HEK293T (cell line): ENCODE measurements around the gene ABHD11.

Experiments used
- CTCF ChIA-PET: fragments of 350-600 bp; formaldehyde crosslinking; extraction: SDS; loops from one replicate; lab custom pipeline; 2021; ENCODE audit warnings: antibody characterized with exemption, inconsistent platforms; lab: Yijun Ruan, JAX
- POLR2A ChIA-PET: fragments of 350-600 bp; formaldehyde crosslinking; extraction: SDS; loops from one replicate; lab custom pipeline; 2020; ENCODE audit warnings: antibody characterized with exemption, inconsistent platforms; lab: Yijun Ruan, JAX
- DNase-seq: peaks from one replicate; pipeline ENCODE4 v3.0.0; 2012; ENCODE audit warnings: mixed read lengths; ENCODE audit errors: extremely low spot score
- ARNT ChIP-seq: fragments of 450-650 bp; IDR thresholded peaks from 2 replicates; pipeline ENCODE4 v1.6.1; 2017; ENCODE audit warnings: mild to moderate bottlenecking
- BHLHE40 ChIP-seq: fragments of 450-650 bp; IDR thresholded peaks from 2 replicates; pipeline ENCODE4 v1.6.1; 2016; ENCODE audit warnings: mild to moderate bottlenecking, moderate library complexity, borderline replicate concordance
- CTBP1 ChIP-seq: fragments of 450-650 bp; IDR thresholded peaks from 2 replicates; pipeline ENCODE4 v1.6.1; 2016; ENCODE audit warnings: borderline replicate concordance
- ELF4 ChIP-seq: fragments of 450-650 bp; IDR thresholded peaks from 2 replicates; pipeline ENCODE4 v1.6.1; 2017; ENCODE audit warnings: antibody characterized with exemption
- FOXA1 ChIP-seq: fragments of 450-650 bp; IDR thresholded peaks from 2 replicates; pipeline ENCODE4 v1.6.1; 2016; ENCODE audit warnings: mild to moderate bottlenecking
- FOXK2 ChIP-seq: fragments of 450-650 bp; IDR thresholded peaks from 2 replicates; pipeline ENCODE4 v1.6.1; 2016; ENCODE audit warnings: mild to moderate bottlenecking
- FOXM1 ChIP-seq: fragments of 450-650 bp; IDR thresholded peaks from 2 replicates; pipeline ENCODE4 v1.6.1; 2017; ENCODE audit warnings: mild to moderate bottlenecking, borderline replicate concordance
- HDGF ChIP-seq: fragments of 450-650 bp; IDR thresholded peaks from 2 replicates; pipeline ENCODE4 v1.6.1; 2017; ENCODE audit warnings: antibody characterized with exemption, borderline replicate concordance
- L3MBTL2 ChIP-seq: fragments of 450-650 bp; conservative IDR thresholded peaks from 2 replicates; pipeline ENCODE4 v1.6.1; 2016; ENCODE audit warnings: mild to moderate bottlenecking
- LEF1 ChIP-seq: fragments of 450-650 bp; IDR thresholded peaks from 2 replicates; pipeline ENCODE4 v1.6.1; 2017; ENCODE audit warnings: mild to moderate bottlenecking, borderline replicate concordance
- NFRKB ChIP-seq: fragments of 450-650 bp; IDR thresholded peaks from 2 replicates; pipeline ENCODE4 v1.6.1; 2016; ENCODE audit warnings: mild to moderate bottlenecking, moderate library complexity
- PKNOX1 ChIP-seq: fragments of 450-650 bp; IDR thresholded peaks from 2 replicates; pipeline ENCODE4 v1.6.1; 2016
- SP1 ChIP-seq: fragments of 450-650 bp; IDR thresholded peaks from 2 replicates; pipeline ENCODE4 v1.6.1; 2017
- SUZ12 ChIP-seq: fragments of 450-650 bp; IDR thresholded peaks from 2 replicates; pipeline ENCODE4 v1.6.1; 2016; ENCODE audit warnings: mild to moderate bottlenecking
- TARDBP ChIP-seq: fragments of 450-650 bp; IDR thresholded peaks from 2 replicates; pipeline ENCODE4 v1.6.1; 2016
- ZNF384 ChIP-seq: fragments of 450-650 bp; IDR thresholded peaks from 2 replicates; pipeline ENCODE4 v1.6.1; 2016

ABHD11 gene

GRCh38 chr7:73742753-73743641, 4.4 kb upstream of the ABHD11 start:
- no peak for DNase-seq
- TF ChIP-seq ZNF384 (no peak), FOXA1 (no peak), BHLHE40 (no peak), FOXM1 (no peak), HDGF (no peak), ARNT (no peak), ELF4 (no peak), FOXK2 (no peak), SUZ12 (no peak), SP1 (no peak), CTBP1 (no peak), PKNOX1 (no peak), L3MBTL2 (no peak), NFRKB (no peak), TARDBP (no peak), LEF1 (no peak)
- POLR2A ChIA-PET: no interaction called here
- CTCF ChIA-PET: no interaction called here

GRCh38 chr7:73742338-73742752, 3.7 kb upstream of the ABHD11 start:
- no peak for DNase-seq
- POLR2A ChIA-PET: no interaction called here
- CTCF ChIA-PET: no interaction called here
- TF ChIP-seq LEF1 (no peak), CTBP1 (no peak), TARDBP (no peak), FOXM1 (no peak), ZNF384 (no peak), PKNOX1 (no peak), NFRKB (no peak), BHLHE40 (no peak), FOXK2 (no peak)

DNA sequence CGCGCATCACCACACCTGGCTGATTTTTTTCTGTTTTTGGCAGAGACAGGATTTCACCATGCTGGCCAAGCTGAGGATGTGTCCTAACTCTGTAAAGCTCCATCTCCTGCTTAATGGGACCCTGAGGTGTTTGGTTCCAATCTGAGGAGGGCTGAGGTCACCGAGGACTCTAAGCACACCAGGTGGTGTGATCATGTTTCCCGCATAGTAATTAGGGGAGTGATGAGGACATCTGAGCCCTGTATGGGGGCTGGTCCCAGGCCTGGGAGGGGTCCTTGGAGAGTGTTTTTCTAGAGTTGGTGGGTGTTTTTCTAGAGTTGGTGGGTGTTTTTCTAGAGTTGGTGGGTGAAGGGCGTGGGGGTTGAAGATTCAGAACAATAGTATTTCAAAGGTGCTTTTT, 3.0 kb upstream of the ABHD11 start:
- no peak for DNase-seq
- no peak for TF ChIP-seq ZNF384
- TF ChIP-seq L3MBTL2: no peak
- TF ChIP-seq BHLHE40: no peak
- no peak for TF ChIP-seq SP1
- no peak for TF ChIP-seq CTBP1
- ChIA-PET POLR2A (interaction anchor here (1.4 kb wide), 1 partner anchor 109 kb away, joined by 4 read pairs; no protein-coding TSS in a partner anchor), CTCF (interaction anchor here (0.6 kb wide), 1 partner anchor 21 kb away, joined by 3 read pairs; no protein-coding TSS in a partner anchor)

- DNase-seq: no peak
- POLR2A ChIA-PET: interaction anchor here (1.2 to 1.6 kb wide), 3 partner anchors 9 to 184 kb away, joined by 3 to 4 read pairs (median 4); no protein-coding TSS in a partner anchor
- CTCF ChIA-PET: interaction anchor here (0.9 kb wide), 1 partner anchor 15 kb away, joined by 4 read pairs; no protein-coding TSS in a partner anchor
- TF ChIP-seq ARNT: no peak
- no peak for TF ChIP-seq L3MBTL2
- no peak for TF ChIP-seq BHLHE40
- no peak for TF ChIP-seq LEF1
- TF ChIP-seq TARDBP: no peak
- TF ChIP-seq ZNF384: no peak
- no peak for TF ChIP-seq NFRKB
- no peak for TF ChIP-seq ELF4
- TF ChIP-seq HDGF: no peak
- TF ChIP-seq SP1: no peak
- TF ChIP-seq FOXM1: no peak
- TF ChIP-seq PKNOX1: no peak
- no peak for TF ChIP-seq SUZ12
- no peak for TF ChIP-seq FOXA1
- TF ChIP-seq CTBP1: no peak
- no peak for TF ChIP-seq FOXK2
These were observed 2.2 kb upstream of the ABHD11 start for GRCh38 chr7:73740771-73741170.

DNA sequence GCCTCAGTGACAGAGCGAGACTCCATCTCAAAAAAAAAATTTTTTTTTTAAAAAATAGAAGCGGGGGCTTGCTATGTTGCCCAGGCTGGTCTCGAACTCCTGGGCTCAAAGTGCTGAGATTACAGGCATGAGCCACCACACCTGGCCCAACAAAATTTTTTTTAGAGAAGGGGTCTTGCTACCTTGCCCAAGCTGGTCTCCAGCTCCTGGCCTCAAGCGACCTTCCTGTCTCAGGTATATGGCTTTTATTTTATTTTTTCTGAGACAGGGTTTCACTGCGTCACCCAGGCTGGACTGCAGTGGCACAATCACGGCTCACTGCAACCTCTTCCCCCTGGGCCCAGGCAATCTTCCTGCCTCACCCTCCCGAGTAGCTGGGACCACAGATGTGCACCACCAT, 1.6 kb upstream of the ABHD11 start:
- DNase-seq: no peak
- POLR2A ChIA-PET: interaction anchor here (1.2 to 2.9 kb wide), 4 partner anchors 9 to 183 kb away, joined by 3 to 13 read pairs (median 4); partner anchors contain the start of gene STX1A
- CTCF ChIA-PET: interaction anchor here (0.9 kb wide), 1 partner anchor 15 kb away, joined by 4 read pairs; no protein-coding TSS in a partner anchor
- TF ChIP-seq FOXA1: no peak
- TF ChIP-seq PKNOX1: no peak
